HG03442 (cell line): ENCODE results near the gene TBC1D10A.
A peak's percentile ranks its signal among the peaks of the same experiment; 100 is the strongest.

Source experiments
- ATAC-seq: cut with Tn5 transposase; IDR thresholded peaks from one replicate; pipeline ENCODE4 v1.9.1; 2021; ENCODE audit warnings: mild to moderate bottlenecking, moderate library complexity; ENCODE audit not compliant: unreplicated experiment

TBC1D10A gene, protein sequence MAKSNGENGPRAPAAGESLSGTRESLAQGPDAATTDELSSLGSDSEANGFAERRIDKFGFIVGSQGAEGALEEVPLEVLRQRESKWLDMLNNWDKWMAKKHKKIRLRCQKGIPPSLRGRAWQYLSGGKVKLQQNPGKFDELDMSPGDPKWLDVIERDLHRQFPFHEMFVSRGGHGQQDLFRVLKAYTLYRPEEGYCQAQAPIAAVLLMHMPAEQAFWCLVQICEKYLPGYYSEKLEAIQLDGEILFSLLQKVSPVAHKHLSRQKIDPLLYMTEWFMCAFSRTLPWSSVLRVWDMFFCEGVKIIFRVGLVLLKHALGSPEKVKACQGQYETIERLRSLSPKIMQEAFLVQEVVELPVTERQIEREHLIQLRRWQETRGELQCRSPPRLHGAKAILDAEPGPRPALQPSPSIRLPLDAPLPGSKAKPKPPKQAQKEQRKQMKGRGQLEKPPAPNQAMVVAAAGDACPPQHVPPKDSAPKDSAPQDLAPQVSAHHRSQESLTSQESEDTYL

DNA sequence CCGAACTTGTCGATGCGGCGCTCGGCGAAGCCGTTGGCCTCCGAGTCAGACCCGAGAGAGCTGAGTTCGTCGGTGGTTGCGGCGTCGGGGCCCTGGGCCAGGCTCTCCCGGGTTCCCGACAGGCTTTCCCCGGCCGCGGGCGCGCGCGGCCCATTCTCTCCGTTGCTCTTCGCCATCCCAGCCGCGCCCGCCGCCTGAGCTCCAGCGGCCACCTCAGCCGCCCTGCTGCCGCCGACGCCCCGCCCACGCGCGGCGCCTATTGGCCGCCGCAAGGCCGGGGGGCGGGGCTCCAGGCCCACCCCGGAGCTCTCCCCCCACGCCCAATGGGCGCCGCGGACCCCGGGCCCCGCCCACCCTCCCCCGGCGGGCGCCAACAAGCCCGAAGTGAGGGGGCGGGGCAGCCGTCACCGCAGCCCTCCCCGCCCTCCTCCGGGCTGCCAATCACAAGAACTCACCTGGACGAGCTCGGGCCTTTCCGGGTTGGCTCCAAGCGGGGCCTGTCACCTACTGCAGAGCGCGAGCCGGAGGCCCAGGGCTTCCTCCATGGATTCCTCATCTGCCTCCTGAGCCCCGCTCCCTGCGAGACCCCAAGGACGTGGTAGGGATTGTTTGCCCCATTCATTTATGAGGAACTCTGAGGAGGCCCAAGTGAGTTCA lies at the start of gene TBC1D10A:
Gene TBC1D10A (minus strand): TSS at position 236 of the 657 bp plus-strand sequence. CDS start 60 bp downstream, at position 176.
- ATAC-seq = peak; percentile 78

DNA sequence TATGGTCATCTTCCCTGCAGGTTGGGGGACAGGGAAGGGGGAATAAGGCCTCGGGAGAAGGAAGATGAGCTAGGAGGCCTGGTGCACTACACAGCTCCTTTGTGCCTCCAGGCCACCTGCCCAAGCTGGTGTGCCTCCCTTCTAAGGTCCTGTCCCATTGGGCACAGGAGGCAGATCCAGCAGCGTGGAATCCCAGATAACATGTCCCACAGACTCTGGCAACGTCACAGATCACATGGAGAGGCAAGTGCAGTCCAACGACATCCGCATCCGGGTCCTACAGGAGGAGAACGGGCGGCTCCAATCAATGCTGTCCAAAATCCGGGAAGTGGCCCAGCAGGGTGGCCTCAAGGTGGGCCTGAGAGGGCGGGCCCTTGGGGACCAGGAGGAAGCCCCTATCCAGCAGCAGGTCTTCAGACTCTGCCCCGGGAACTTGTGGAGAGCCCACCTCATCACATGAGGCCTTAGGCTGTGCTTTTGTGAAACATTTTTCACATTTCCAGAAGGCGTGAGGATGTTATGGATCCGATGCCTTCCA lies 48.6 kb upstream of the TBC1D10A start:
- no peak for ATAC-seq

DNA sequence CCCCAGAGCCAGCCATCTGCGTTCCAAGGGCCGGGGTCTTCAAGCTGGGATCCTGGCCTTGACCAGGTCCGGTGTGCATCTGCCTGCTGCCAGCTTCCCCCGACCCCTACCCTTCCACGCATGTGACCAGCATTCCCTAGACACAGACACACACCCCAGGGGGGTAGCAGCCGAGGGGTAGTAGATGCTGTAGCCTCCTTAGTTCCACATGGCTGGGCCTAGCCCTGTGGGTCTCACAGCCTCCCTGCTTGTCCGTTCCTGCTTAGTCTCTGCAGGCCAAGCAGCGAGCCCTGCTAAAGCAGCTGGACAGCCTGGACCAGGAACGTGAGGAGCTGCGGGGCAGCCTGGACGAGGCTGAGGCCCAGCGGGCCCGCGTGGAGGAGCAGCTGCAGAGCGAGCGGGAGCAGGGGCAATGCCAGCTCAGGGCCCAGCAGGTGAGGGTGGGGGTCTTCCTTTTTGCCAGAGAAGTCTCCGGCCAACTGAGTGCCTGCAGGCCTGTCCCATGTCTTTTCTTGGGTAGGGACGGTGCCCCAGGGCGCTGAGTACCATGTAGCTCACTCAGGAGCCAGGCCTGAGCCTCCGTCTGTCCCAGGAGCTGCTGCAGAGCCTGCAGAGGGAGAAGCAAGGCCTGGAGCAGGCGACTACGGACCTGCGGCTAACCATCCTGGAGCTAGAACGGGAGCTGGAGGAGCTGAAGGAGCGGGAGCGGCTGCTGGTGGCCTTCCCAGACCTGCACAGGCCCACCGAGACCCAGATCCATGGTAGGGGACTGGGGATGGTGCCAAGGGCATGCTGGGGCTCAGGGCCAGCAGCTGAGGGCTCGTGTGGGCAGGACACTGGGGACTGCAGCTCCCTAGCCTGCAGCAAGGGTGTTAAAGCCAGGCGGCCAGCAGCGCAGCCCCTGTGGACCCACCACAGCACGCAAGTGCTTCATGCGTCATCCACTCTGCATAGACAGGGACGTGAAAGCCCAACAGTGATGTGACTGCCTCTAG lies 46.9 kb upstream of the TBC1D10A start:
- ATAC-seq = no peak

DNA sequence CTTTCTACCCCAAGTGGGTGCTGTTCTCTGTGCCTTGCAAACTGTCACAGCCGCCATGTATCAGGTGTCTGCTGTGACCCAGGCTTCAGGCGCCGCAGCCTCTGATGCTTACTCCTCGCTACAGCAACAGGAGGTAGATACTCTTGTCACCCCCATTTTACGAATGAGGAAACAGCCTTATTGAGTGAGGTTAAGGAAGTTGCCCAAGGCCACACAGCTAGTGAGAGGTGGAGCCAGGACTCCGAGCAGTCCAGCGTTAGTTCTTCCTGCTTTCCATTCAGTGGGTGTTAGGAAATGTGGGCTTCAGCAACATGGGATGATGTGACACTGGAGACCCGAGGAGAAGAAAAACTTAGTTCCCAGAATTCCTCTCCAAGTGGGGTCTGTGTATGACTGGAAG lies 46.2 kb upstream of the TBC1D10A start:
- no peak for ATAC-seq

DNA sequence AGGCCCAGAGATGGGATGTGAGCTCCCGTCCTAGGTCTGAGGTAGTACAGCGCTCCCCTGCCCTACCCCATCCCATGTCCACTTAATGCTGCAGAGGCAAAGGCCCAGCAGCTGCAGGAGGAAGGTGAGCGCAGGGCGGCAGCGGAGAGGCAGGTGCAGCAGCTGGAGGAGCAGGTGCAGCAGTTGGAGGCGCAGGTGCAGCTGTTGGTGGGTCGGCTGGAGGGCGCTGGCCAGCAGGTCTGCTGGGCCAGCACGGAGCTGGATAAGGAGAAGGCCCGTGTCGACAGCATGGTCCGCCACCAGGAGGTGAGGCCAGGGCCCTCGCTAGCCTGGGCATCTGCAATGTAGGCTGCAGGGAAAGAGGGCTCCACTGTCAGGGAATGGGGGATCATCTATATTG lies 45.2 kb upstream of the TBC1D10A start:
- no peak for ATAC-seq

DNA sequence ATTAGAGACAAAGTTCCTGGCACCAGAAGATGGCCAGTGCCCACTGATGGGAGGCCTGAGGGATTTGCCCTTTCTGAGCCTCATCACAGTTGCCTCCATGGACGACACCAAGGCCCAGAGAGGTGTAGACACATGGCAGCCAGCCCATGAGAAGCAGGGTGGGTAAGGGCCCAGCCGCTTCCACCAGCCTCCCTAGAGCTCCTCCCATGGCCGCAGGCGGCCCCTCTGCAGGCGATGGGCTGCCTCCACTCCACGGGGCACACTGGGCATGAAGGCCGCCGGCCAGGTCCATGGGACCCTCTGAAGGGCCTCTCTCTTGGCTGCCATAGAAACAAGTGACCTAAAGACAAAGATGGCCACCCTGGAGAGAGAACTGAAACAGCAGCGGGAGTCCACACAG lies 44.6 kb upstream of the TBC1D10A start:
- no peak for ATAC-seq

DNA sequence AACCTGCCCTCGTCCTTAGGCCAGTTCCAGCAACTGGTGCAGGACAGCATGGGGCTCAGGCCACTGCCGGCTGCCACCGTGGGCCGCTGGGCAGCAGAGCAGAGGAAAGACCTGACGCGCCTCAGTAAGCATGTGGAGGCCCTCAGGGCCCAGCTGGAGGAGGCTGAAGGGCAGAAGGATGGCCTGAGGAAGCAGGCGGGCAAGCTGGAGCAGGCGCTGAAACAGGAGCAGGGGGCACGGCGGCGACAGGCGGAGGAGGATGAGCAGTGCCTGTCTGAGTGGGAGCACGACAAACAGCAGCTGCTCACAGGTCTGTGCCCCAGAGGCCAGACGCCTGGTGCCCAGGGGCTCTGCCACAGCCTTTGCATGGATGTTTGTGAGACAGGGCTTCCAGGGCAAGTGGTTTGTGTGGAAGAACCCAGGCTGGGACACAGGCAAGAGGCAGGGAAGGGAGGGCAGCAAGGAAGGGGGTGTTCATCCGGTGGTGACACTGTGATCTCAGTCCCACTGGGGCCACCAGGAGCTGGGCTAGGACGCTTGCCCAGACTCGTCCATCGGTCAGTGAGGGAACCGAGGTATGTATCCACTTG lies 44.0 kb upstream of the TBC1D10A start:
- ATAC-seq = no peak

DNA sequence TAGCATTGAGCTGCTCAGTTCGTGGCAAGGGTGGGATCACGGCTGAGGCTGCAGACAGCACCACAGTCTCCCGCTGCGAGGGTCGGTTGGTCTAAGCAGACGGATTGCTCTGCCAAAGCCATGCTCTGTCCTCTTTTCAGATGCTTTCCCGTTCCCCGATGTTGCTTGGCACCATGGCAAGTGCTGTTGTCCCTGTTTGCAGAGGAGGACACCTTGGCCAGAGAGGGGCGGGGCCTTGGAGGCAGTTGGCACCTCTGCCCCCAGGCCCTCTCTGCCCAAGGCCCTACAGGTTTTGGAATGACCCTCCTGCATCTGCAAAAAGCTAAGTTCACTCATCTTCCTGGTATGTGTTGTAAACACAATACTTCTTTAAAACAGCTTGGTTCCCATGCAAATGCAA lies 41.7 kb upstream of the TBC1D10A start:
- ATAC-seq = no peak

DNA sequence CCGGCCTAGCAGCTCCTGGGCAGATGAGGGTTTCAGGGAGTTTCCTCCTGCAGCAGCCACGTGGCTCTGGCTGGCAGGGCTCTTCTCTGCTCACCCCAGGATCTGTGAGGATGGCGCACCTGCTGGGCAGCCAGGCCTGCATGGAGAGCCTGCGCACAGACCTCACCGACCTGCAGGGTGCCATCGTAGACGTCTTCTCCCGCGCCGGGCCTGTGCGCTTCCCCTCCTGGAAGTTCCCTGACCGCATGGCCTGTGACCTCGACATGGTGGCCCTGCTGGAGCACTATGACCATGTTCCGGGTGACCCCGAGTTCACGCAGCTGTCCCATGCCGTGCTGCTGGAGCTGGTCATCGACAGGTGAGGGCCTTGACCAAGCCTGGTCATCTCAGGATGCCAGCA lies 39.1 kb upstream of the TBC1D10A start:
- ATAC-seq = no peak

DNA sequence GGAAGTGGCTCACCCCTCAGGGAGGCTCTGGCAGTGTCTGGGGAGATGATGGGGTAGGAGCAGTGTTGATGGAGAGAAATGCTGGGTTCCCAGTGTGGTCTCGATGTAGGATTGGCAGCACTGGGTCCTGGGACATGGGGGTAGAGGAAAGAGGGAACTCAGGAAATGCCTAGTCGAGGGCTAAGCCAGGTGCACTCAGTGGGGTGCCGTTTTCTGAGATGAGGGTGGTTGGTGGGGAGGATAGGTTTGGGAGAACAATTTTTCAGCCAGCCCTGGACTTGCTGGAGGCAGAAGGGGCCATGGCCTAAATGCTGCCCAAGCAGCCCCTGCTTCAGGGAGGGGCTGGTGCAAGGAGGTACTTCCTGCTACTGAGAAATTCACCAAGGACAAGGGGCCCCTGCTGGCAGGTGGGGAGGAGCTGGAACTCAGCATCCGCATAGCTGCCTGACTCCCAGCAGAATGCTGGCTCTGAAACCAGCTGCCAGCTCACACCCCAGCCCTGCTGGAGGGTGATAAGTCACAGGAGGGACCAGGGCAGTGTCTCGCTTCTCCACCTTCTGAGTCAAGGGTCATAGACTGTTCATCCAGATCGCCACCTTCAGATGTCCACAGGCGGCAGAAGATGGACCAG lies 36.0 kb upstream of the TBC1D10A start:
- no peak for ATAC-seq

DNA sequence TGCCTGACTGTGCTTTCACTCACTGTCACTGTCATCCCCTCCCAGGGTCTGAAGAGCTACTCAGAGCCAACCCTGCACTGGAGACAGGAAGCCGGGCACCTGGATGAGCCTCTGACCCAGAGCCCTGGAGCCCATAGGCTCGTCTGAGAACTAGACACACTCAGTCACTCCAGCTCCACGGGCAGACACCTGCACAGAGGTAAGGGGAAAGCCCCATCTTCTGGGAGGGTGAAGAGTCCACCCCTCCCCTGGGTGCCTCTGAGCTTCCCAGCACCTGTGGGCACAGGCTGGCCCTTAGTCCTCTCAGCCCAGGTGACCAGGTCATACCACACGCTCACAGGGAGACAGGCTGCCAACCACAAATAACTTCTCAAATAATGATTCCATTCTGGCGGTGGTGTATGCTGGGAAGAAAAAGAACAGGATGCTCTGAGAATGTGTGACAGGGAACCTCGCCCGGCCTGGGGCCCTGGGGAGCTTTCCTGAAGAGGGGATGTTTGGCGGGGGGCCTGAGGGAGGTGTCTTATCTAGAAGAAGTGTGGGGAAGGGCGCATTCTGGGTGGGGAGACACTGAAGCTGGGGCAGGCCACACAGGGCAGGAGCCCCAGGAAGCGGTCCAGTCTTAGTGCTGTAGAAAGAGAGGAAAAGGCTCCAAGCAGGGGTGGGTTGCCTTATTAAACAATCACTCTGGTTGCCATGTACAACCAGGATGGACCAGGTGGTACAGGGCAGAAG lies 35.3 kb upstream of the TBC1D10A start:
- ATAC-seq = no peak

DNA sequence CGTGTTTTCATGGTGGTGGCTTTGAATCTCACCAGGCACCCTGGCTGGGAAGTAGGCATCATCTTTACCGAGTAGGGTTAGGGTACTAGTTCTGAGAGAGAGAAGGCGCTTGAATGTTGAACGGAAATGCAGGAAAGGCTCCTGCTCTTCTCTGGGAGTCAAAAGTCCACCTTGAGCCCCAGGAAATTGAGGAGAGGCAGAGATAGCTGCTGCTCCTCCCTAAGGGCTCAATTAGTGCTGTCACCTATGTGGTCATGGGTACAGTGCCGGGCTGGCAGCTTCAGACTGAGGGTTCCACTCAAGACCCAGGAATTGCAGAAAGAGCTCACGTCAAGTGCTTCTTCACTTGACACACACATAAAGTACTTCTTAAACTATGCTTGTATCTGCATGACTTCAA lies 31.8 kb upstream of the TBC1D10A start:
- no peak for ATAC-seq

DNA sequence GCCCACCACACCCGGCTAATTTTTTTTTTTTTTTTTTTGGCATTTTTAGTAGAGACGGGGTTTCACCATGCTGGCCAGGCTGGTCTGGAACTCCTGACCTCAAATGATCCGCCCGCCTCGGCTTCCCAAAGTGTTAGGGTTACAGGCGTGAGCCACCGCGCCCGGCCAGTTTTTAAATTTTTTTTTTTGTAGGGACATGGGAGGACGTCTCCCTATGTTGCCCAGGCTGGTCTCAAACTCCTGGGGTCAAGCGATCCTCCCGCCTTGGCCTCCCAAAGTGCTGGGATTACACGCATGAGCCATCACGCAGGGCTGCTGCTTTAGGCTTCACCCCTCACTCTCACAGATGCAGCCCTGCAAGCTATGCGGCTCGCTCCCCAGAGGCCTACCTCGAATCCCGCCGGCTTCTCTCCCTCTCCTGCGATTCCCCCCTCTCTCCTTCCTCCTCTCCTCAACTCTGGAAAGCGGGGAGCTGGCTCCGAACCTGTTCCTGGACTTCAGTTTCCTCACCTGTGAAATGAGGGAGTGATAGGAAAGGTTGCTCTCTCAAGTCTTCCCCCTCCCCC lies 31.0 kb upstream of the TBC1D10A start:
- no peak for ATAC-seq

DNA sequence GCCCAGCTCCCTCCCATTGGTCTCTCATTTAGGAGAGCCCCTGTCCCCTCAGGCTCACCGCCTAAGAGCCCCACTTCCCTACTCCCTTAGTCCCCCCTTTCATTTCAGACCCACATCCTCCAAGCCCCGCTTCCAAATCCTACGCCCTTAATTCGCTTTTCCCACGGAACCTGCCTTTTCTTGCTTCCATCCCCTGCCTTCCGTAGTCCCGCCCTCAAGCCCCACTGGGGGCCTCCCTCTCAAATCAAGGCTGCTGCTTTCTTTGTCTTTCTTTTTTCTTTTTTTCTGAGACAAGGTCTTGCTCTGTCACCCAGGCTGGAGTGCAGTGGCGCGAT lies 30.5 kb upstream of the TBC1D10A start:
- no peak for ATAC-seq

DNA sequence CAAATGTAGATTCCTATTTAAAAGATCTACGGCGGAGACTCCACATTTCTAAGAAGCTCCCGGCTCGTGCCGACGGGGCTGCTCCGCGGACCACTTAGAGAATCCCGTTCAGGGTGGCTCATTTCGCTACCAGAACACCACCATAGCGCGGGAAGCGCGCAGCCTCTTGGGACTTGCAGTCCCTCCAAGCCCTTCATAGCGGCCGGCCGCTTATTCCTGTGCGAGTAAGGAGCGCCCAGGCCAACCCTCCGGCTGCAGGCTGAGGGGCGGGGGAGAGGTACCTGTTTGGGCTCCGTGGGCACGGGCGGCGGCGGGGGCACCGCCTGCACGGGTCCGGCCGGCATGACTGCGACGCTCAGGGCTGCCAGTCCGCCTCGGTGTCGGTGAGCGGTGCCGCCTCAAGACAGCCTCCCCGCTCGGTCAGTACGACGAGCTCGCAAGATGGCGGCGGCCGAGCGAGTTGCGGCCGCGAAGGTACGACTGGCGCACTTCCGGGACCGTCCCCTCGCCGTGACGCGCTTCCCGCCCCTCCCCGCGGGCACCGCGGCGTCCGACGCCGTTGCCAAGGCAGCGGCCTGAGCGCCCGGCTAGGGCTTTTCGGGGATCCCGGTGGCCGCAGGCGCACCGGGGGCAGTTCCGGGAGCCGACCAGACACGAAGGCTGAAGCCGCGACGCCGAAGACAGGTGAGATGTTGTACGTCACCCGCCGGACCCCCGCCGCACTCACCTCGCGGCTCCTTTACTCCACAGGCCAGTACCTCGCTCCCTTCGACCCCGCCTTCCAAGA lies 29.9 kb upstream of the TBC1D10A start, which contains the start of the genes CCDC157 and SF3A1:
Gene CCDC157 (plus strand): TSS at position 559 of the 787 bp plus-strand sequence. CDS start 8,994 bp downstream, outside the sequence.
Gene SF3A1 (minus strand): TSS at position 446 of the 787 bp plus-strand sequence. CDS start 102 bp downstream, at position 344.
- peak; percentile 88 for ATAC-seq

DNA sequence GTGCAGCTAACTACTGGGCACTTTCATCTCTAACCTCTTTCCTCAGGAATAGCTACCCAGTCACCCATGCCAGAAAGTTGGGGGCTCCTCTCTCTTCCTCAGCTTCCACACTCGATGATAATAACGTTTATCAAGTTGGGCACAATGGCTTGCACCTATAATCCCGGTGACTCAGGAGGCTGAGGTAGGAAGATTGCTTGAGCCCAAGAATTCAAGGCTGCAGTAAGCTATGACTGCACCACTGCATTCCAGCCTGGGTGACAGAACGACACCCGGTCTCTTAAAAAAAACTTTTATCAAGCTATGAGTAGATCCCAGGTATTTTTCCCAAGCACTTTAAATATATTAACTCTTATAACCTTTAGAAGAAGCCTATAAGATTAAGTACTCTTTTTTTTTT lies 27.9 kb upstream of the TBC1D10A start:
- ATAC-seq = no peak

DNA sequence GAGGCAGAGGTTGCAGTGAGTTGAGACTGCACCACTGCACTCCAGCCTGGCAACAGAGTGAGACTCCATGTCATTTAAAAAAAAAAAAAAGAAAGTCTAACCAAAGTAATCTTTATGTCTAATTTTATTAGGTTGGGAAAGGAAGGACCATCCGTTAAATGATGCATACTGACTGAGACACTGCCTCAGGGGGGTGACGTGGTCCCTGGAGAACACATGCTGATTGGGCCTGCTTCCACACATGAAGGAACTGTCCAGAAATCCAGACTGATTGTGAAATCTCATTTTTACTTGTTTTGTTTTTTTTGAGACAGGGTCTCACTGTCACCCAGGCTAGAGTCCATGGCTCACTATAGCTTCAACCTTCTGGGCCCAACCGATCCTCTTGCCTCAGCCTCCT lies 24.5 kb upstream of the TBC1D10A start:
- no peak for ATAC-seq

DNA sequence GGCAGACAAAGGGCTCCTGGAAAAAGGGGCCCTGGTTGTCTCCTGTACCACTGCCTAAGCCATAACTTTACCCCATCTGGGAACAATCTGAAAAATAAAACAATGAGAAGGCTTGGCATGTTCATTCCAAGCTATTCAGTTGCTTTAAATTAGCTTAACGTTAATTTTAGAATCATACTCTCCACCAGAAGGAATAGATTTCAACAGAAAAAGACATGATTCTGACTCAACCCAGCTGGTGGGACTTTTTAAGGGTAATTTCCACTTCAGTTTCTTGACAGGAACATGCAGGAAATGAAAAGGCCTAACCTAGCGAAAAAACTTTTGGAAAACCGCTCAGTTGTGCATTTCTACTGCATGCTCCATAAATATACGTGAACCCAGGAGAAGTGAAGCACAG lies 22.1 kb upstream of the TBC1D10A start:
- ATAC-seq = no peak
